HCT116 (cell line): ENCODE results near the gene CIROP. TPM values are rescaled to one million over a fixed set of nuclear protein-coding genes. Genes with fewer than 3 reads are reported as not detected.

ENCODE experiments used
- ATAC-seq: fragments of 200-7000 bp; cut with Tn5 transposase; 2 replicates; pipeline ENCODE4 v1.9.1; 2020; ENCODE audit warnings: mild to moderate bottlenecking, moderate library complexity
- BruUV-seq: library from RNA; stranded (reverse); fragments of 400-500 nt; replicated peaks from 2 replicates; lab custom pipeline; 2021; lab: Mats Ljungman, UMichigan
- CTCF ChIA-PET: fragments of 300-600 bp; sonication (Branson Sonifier 250); formaldehyde crosslinking; loops from one replicate; lab custom pipeline; 2021; ENCODE audit warnings: antibody characterized with exemption; lab: Charles Lee
- POLR2A ChIA-PET: fragments of 300-600, 350-600 bp; sonication (Branson Sonifier 250); formaldehyde crosslinking; loops from one replicate; lab custom pipeline; 2021; ENCODE audit warnings: antibody characterized with exemption; lab: Charles Lee
- RAD21 ChIA-PET, 2 experiments: fragments of 300-600 bp; sonication (Branson Sonifier 250); formaldehyde crosslinking; loops; one replicate each; lab custom pipeline; 2023; ENCODE audit warnings: low total read pairs in 2 of 2; ENCODE audit not compliant: uncharacterized antibody in 2 of 2, unreplicated experiment in 2 of 2, low non-redundant PET in 1 of 2; lab: Charles Lee
- DNase-seq: peaks from one replicate; pipeline ENCODE4 v3.0.0-alpha.2; 2010; ENCODE audit warnings: low read depth, low spot score
- H2AFZ ChIP-seq: fragments of 200-600 bp; shearing (Covaris generic), sonication (generic); 2 replicates; pipeline ENCODE4 v1.6.1; 2017; ENCODE audit warnings: low read depth, mixed run types, mixed read lengths, antibody characterized with exemption, low read length; ENCODE audit not compliant: poor library complexity, severe bottlenecking
- H3K27ac ChIP-seq: 2 replicates; pipeline ENCODE4 v1.5.1; 2012; ENCODE audit warnings: low read depth, low read length
- H3K27me3 ChIP-seq: fragments of 200-600 bp; sonication (generic); 2 replicates; pipeline ENCODE4 v1.6.1; 2016; ENCODE audit warnings: mixed run types, low read length, mixed read lengths; ENCODE audit not compliant: insufficient read depth
- H3K36me3 ChIP-seq, 2 experiments: fragments of 200-500 bp in 1 of 2; fragments of 200-600 bp in 1 of 2; sonication (Bioruptor generic) in 1 of 2; sonication (generic) in 1 of 2; 2 replicates each; pipeline versions ENCODE4 v1.5.1 to v1.6.1; 2014 to 2016; ENCODE audit warnings: low read length in 2 of 2, inconsistent platforms in 1 of 2, mixed read lengths in 1 of 2, mixed run types in 1 of 2; ENCODE audit not compliant: insufficient read depth in 2 of 2, control insufficient read depth in 1 of 2
- H3K4me1 ChIP-seq, 2 experiments: fragments of 200-600 bp in 1 of 2; sonication (generic) in 1 of 2; 2 replicates each; pipeline versions ENCODE4 v1.5.1 to v1.6.1; 2012 to 2017; ENCODE audit warnings: low read length in 2 of 2, inconsistent platforms in 1 of 2, mild to moderate bottlenecking in 1 of 2, mixed read lengths in 1 of 2, mixed run types in 1 of 2, moderate library complexity in 1 of 2; ENCODE audit not compliant: insufficient read depth in 2 of 2, control insufficient read depth in 1 of 2
- H3K4me2 ChIP-seq: fragments of 200-600 bp; sonication (generic); 2 replicates; pipeline ENCODE4 v1.6.1; 2017; ENCODE audit warnings: mixed run types, low read length, mixed read lengths
- H3K4me3 ChIP-seq, 2 experiments: fragments of 200-600 bp in 1 of 2; sonication (generic) in 1 of 2; replicated peaks in 1 of 2; 2 replicates each; pipeline ENCODE4 v1.5.1; 2011 to 2016; ENCODE audit warnings: low read length in 2 of 2, control low read depth in 1 of 2, low read depth in 1 of 2, mild to moderate bottlenecking in 1 of 2, mixed read lengths in 1 of 2, mixed run types in 1 of 2
- H3K79me2 ChIP-seq: fragments of 200-600 bp; sonication (generic); 2 replicates; pipeline ENCODE4 v1.6.1; 2017; ENCODE audit warnings: mild to moderate bottlenecking, mixed run types, low read length, moderate library complexity, mixed read lengths; ENCODE audit not compliant: insufficient read depth
- H3K9ac ChIP-seq: fragments of 200-600 bp; sonication (generic); 2 replicates; pipeline ENCODE4 v1.6.1; 2016; ENCODE audit warnings: low read length, mixed read lengths
- H3K9me2 ChIP-seq: fragments of 200-600 bp; sonication (generic), shearing (Covaris generic); 2 replicates; pipeline ENCODE4 v1.6.1; 2017; ENCODE audit warnings: mixed run types, mild to moderate bottlenecking, moderate library complexity; ENCODE audit not compliant: insufficient read depth
- H3K9me3 ChIP-seq, 2 experiments: fragments of 200-500 bp in 1 of 2; fragments of 200-600 bp in 1 of 2; sonication (Bioruptor generic) in 1 of 2; sonication (generic) in 1 of 2; 2 replicates each; pipeline ENCODE4 v1.6.1; 2014 to 2017; ENCODE audit warnings: low read length in 2 of 2, mixed read lengths in 2 of 2, inconsistent platforms in 1 of 2, low read depth in 1 of 2, mild to moderate bottlenecking in 1 of 2, mixed run types in 1 of 2, moderate library complexity in 1 of 2; ENCODE audit not compliant: control insufficient read depth in 1 of 2, insufficient read depth in 1 of 2
- H4K20me1 ChIP-seq: fragments of 200-600 bp; sonication (generic), shearing (Covaris generic); 2 replicates; pipeline ENCODE4 v1.6.1; 2017; ENCODE audit warnings: mixed run types, mild to moderate bottlenecking, moderate library complexity; ENCODE audit not compliant: insufficient read depth
- CEBPB ChIP-seq: IDR thresholded peaks from 2 replicates; pipeline ENCODE4 v1.6.1; 2012; ENCODE audit warnings: low read depth
- CTCF ChIP-seq, 3 experiments: fragments of 200-600 bp in 1 of 3; sonication (generic) in 1 of 3; IDR thresholded peaks in 2 of 3; conservative IDR thresholded peaks in 1 of 3; 2 replicates each; pipeline ENCODE4 v1.5.1; 2012 to 2017; ENCODE audit warnings: low read depth in 2 of 3, low read length in 2 of 3, antibody characterized with exemption in 1 of 3, borderline replicate concordance in 1 of 3, control low read depth in 1 of 3, mild to moderate bottlenecking in 1 of 3, mixed read lengths in 1 of 3, mixed run types in 1 of 3, moderate library complexity in 1 of 3; ENCODE audit not compliant: insufficient read depth in 1 of 3
- ELF1 ChIP-seq: IDR thresholded peaks from 2 replicates; pipeline ENCODE4 v1.6.1; 2012; ENCODE audit warnings: low read depth, borderline replicate concordance
- EZH2 ChIP-seq: fragments of 200-600 bp; sonication (generic); IDR thresholded peaks from 2 replicates; pipeline ENCODE4 v1.6.1; 2017; ENCODE audit warnings: antibody characterized with exemption, mixed run types
- POLR2A ChIP-seq: IDR thresholded peaks from 2 replicates; pipeline ENCODE4 v1.7.0; 2011; ENCODE audit warnings: borderline replicate concordance; ENCODE audit not compliant: insufficient read depth, insufficient read length; ENCODE audit errors: extremely low read depth
- POLR2AphosphoS5 ChIP-seq: IDR thresholded peaks from 2 replicates; pipeline ENCODE4 v1.6.1; 2011; ENCODE audit warnings: mild to moderate bottlenecking, low read depth, low read length, moderate library complexity
- ZFX ChIP-seq: fragments of 450-650 bp; IDR thresholded peaks from 2 replicates; pipeline ENCODE4 v1.6.1; 2017
- ZNF274 ChIP-seq: fragments of 200-500 bp; sonication (Bioruptor generic); IDR thresholded peaks from 2 replicates; pipeline ENCODE4 v1.6.1; 2014; ENCODE audit warnings: mild to moderate bottlenecking, low read depth, low read length, inconsistent platforms
- intact Hi-C: fragments of 100-400 bp; cut with micrococcal nuclease; formaldehyde crosslinking; loops from 2 replicates; pipeline ENCODE4 v1.10.0; 2022
- total RNA-seq: library from RNA; stranded (reverse); gene quantifications from one replicate; pipeline ENCODE4 v1.2.1, GENCODE V29; 2021; ENCODE audit not compliant: unreplicated experiment

The CIROP gene
- total RNA-seq, 1 experiment from 2014 or later: not detected

DNA sequence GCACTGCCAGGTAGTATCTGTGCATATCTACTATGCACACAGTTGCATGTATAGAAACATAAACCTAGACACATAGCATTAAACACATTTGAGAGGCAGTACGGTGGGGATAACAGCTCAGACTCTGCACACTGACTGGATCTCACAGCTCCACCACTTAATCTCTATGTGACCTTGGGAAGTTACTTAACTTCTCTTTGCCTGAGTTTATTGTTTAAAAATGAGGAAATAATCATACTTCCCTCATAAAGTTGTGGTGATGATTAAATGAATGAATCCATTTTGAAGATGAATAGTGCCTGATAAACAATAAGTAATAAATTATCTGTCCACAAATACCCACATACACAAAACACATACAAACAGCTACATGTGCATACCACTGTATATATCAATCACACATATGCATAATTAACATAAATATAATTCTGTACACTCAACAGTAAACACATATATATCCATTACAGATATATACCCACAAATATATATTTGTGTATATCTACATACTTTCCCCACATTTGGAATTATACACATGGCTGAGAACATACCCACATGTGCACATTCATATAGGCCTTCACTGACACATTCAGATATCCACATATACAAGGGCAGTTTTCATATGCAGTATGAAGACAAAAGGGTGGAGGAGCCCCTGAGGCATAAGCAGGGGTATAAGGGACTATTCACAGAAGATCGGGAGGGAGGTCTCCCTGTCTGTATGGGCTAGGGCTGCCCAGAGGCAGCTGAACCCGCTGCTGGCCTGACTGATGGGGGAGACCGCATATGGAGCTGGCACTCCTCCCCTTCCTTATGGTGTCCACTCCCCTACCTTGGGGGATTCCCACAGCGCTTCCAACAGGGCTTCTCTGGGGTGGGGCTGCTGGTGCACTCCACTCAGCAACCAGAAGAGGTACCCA is 53.4 kb downstream of the CIROP start:
- H3K27me3 ChIP-seq: no peaks in the 10 kb centered on the region
- no peak overlapping the region for H2AFZ ChIP-seq
- BruUV-seq: no TSS peak
- H3K4me3 ChIP-seq: no peak overlapping the region
- DNase-seq (no peak), ATAC-seq (no peak)
- RAD21 ChIA-PET: interaction anchor here in 1 of 2 experiments (1.0 kb wide), 1 partner anchor 65 kb away, joined by 5 read pairs; no protein-coding TSS in a partner anchor
- no peaks in the 10 kb centered on the region for H3K79me2 ChIP-seq
- POLR2A ChIA-PET: no interaction called here
- no peak overlapping the region for H3K27ac ChIP-seq
- no peaks in the 10 kb centered on the region for H3K9me2 ChIP-seq
- no peaks in the 10 kb centered on the region for H3K9me3 ChIP-seq
- intact Hi-C loops: no loop called here
- H3K36me3 ChIP-seq: no peaks in the 10 kb centered on the region
- peaks cover 9% of the 10 kb centered on the region in 2 experiments for H3K4me1 ChIP-seq
- H4K20me1 ChIP-seq: no peaks in the 10 kb centered on the region
- no peak overlapping the region for H3K9ac ChIP-seq
- TF ChIP-seq ZNF274 (no peak), CTCF (IDR thresholded peaks at IDR 0.05 in 2 of 3, conservative IDR thresholded peaks at IDR 0.05 in 1 of 3; ENCODE audit: borderline replicate concordance in 1 of 3, insufficient read depth in 1 of 3, low read depth in 2 of 3, low read length in 2 of 3) (no peak), POLR2AphosphoS5 (no peak), ZFX (no peak), EZH2 (no peak), CEBPB (no peak), ELF1 (no peak), POLR2A (no peak)
- TF ChIP-seq, all 23 proteins: peak for 0
- H3K4me2 ChIP-seq: no peak overlapping the region
- CTCF ChIA-PET: interaction anchor here (1.2 to 2.2 kb wide), 4 partner anchors 17 to 65 kb away, joined by 3 to 8 read pairs (median 7); no protein-coding TSS in a partner anchor

Other genes with a start within 250 kb of the CIROP start
- 42.7 TPM for gene LRP10, start 233.2 kb downstream of the CIROP start, total RNA-seq
- 0.47 TPM for gene REM2, start 221.8 kb downstream of the CIROP start, total RNA-seq
- gene RBM23, start 185.8 kb downstream of the CIROP start, total RNA-seq: 67.2 TPM
- 186 TPM for gene PRMT5, start 175.6 kb downstream of the CIROP start, total RNA-seq
- 48.7 TPM for gene HAUS4, start 147.9 kb downstream of the CIROP start, total RNA-seq
- 39.7 TPM for gene AJUBA, start 122.4 kb downstream of the CIROP start, total RNA-seq
- gene C14orf93, start 94.8 kb downstream of the CIROP start, total RNA-seq: 13.7 TPM
- gene PSMB5, start 70.1 kb downstream of the CIROP start, total RNA-seq: 212 TPM
- gene PSMB11, start 62.8 kb downstream of the CIROP start, total RNA-seq: not detected
- gene CDH24, start 47.5 kb downstream of the CIROP start, total RNA-seq: 19.3 TPM
- 179 TPM for gene ACIN1, start 9.9 kb downstream of the CIROP start, total RNA-seq
- gene C14orf119, start 9.5 kb downstream of the CIROP start, total RNA-seq: 46.8 TPM
- gene CEBPE, start 14.3 kb upstream of the CIROP start, total RNA-seq: not detected
- gene SLC7A8, start 78.7 kb upstream of the CIROP start, total RNA-seq: 5.3 TPM
- not detected for gene RNF212B, start 132.9 kb upstream of the CIROP start, total RNA-seq
- gene HOMEZ, start 181.1 kb upstream of the CIROP start, total RNA-seq: 18.2 TPM
- 5.6 TPM for gene PPP1R3E, start 197.9 kb upstream of the CIROP start, total RNA-seq
- 25.5 TPM for gene BCL2L2, start 201.8 kb upstream of the CIROP start, total RNA-seq
- gene PABPN1, start 216.5 kb upstream of the CIROP start, total RNA-seq: 184 TPM
- gene SLC22A17, start 247.9 kb upstream of the CIROP start, total RNA-seq: 5.9 TPM